GM12878 (cell line): Measurements from ENCODE around the gene UBE2D3. TPM values are rescaled to one million over a fixed set of nuclear protein-coding genes. Genes with fewer than 3 reads are reported as not detected.
A peak's percentile ranks its signal among the peaks of the same experiment; 100 is the strongest.

ENCODE experiments used
- ATAC-seq: fragments of 200-7000 bp; cut with Tn5 transposase; 3 replicates; pipeline ENCODE4 v1.9.1; 2020; ENCODE audit warnings: mild to moderate bottlenecking, moderate library complexity
- BruUV-seq: library from RNA; stranded (reverse); fragments of 400-500 nt; replicated peaks from 2 replicates; lab custom pipeline; 2021; lab: Mats Ljungman, UMichigan
- CTCF ChIA-PET: fragments of 300-600 bp; sonication (Branson Sonifier 250); formaldehyde crosslinking; extraction: SDS; loops from one replicate; lab custom pipeline; 2021; ENCODE audit warnings: inconsistent platforms; lab: Yijun Ruan, JAX
- POLR2A ChIA-PET: fragments of 350-600 bp; formaldehyde crosslinking; extraction: SDS; loops from one replicate; lab custom pipeline; 2021; ENCODE audit warnings: inconsistent platforms; lab: Charles Lee
- RAD21 ChIA-PET: fragments of 300-600 bp; sonication (Branson Sonifier 250); formaldehyde crosslinking; loops from one replicate; lab custom pipeline; 2023; ENCODE audit warnings: antibody characterized with exemption; ENCODE audit not compliant: unreplicated experiment; lab: Charles Lee
- SMC1A ChIA-PET: fragments of 300-600 bp; sonication (Branson Sonifier 250); formaldehyde crosslinking; loops from one replicate; lab custom pipeline; 2023; ENCODE audit not compliant: unreplicated experiment, uncharacterized antibody; lab: Charles Lee
- DNase-seq: peaks from one replicate; pipeline ENCODE4 v3.0.0-alpha.2; 2011; ENCODE audit warnings: low read depth, low spot score
- FAIRE-seq: peaks from 3 replicates; lab custom pipeline; 2011; peaks lifted over from hg19 to GRCh38; lab: Jason Lieb, UNC
- H2AFZ ChIP-seq: 2 replicates; pipeline ENCODE4 v1.6.0; 2011; ENCODE audit warnings: low read depth, low read length, control low read depth; ENCODE audit not compliant: control insufficient read depth
- H3K27ac ChIP-seq: 2 replicates; pipeline ENCODE4 v1.5.1; 2011; ENCODE audit warnings: control low read depth; ENCODE audit not compliant: control insufficient read depth, insufficient read depth
- H3K27me3 ChIP-seq, 2 experiments: replicated peaks in 1 of 2; 2 replicates each; pipeline versions ENCODE4 v1.6.0 to v1.6.1; 2011; ENCODE audit warnings: low read length in 1 of 2; ENCODE audit not compliant: control insufficient read depth in 2 of 2, insufficient read depth in 2 of 2
- H3K36me3 ChIP-seq, 2 experiments: 2 replicates each; pipeline ENCODE4 v1.5.1; 2011; ENCODE audit warnings: low read length in 1 of 2; ENCODE audit not compliant: control insufficient read depth in 2 of 2, insufficient read depth in 2 of 2
- H3K4me1 ChIP-seq: 2 replicates; pipeline ENCODE4 v1.6.1; 2011; ENCODE audit warnings: mild to moderate bottlenecking, low read length, moderate library complexity, mixed read lengths; ENCODE audit not compliant: control insufficient read depth, insufficient read depth
- H3K4me2 ChIP-seq: 2 replicates; pipeline ENCODE4 v1.6.0; 2011; ENCODE audit warnings: control low read depth; ENCODE audit not compliant: control insufficient read depth, insufficient read depth
- H3K4me3 ChIP-seq: fragments of 200-600 bp; sonication (generic); 2 replicates; pipeline ENCODE4 v1.5.1; 2016
- H3K79me2 ChIP-seq: 2 replicates; pipeline ENCODE4 v1.6.0; 2011; ENCODE audit warnings: low read length; ENCODE audit not compliant: control insufficient read depth, insufficient read depth
- H3K9ac ChIP-seq: 2 replicates; pipeline ENCODE4 v1.8.0; 2011; ENCODE audit warnings: low read length, control low read depth, mixed read lengths; ENCODE audit not compliant: control insufficient read depth, insufficient read depth
- H3K9me3 ChIP-seq: replicated peaks from 3 replicates; pipeline ENCODE4 v1.5.1; 2011; ENCODE audit warnings: mild to moderate bottlenecking, low read length; ENCODE audit not compliant: control insufficient read depth, insufficient read depth
- H4K20me1 ChIP-seq: 2 replicates; pipeline ENCODE4 v1.6.0; 2011; ENCODE audit not compliant: control insufficient read depth, insufficient read depth
- CTCF ChIP-seq, 3 experiments: IDR thresholded peaks in 2 of 3; conservative IDR thresholded peaks in 1 of 3; 2 replicates each; pipeline ENCODE4 v1.5.1; 2011; ENCODE audit warnings: low read depth in 3 of 3, low read length in 3 of 3, mild to moderate bottlenecking in 3 of 3, control low read depth in 2 of 3, moderate library complexity in 2 of 3, inconsistent platforms in 1 of 3, mixed read lengths in 1 of 3; ENCODE audit not compliant: control insufficient read depth in 2 of 3, insufficient read depth in 1 of 3; ENCODE audit errors: extremely low read depth in 1 of 3
- EP300 ChIP-seq, 2 experiments: fragments of 150-350 bp in 1 of 2; IDR thresholded peaks; 2 replicates each; pipeline ENCODE4 v1.6.1; 2011 to 2012; ENCODE audit warnings: low read depth in 2 of 2, low read length in 2 of 2, borderline replicate concordance in 1 of 2, improper control_type of control experiment in 1 of 2, inconsistent platforms in 1 of 2; ENCODE audit not compliant: control insufficient read depth in 1 of 2
- IRF4 ChIP-seq: IDR thresholded peaks from 2 replicates; pipeline ENCODE4 v1.6.1; 2011; ENCODE audit warnings: low read depth, low read length
- POLR2AphosphoS5 ChIP-seq: IDR thresholded peaks from 2 replicates; pipeline ENCODE4 v1.6.1; 2011; ENCODE audit warnings: mild to moderate bottlenecking, low read length, inconsistent platforms
- RAD51 ChIP-seq: fragments of 450-650 bp; IDR thresholded peaks from 2 replicates; pipeline ENCODE4 v1.6.1; 2016; ENCODE audit warnings: moderate library complexity, mild to moderate bottlenecking, inconsistent platforms
- REST ChIP-seq: IDR thresholded peaks from 2 replicates; pipeline ENCODE4 v1.6.1; 2012; ENCODE audit warnings: mild to moderate bottlenecking, low read depth, low read length
- WGBS: methylation state at CpG from one replicate; pipeline ENCODE4 v1.1.6; 2016; ENCODE audit warnings: low lambda C conversion rate; ENCODE audit not compliant: insufficient replicate concordance, insufficient coverage; ENCODE audit errors: missing lambda C conversion rate; 5-methylcytosine and 5-hydroxymethylcytosine counted together
- in situ Hi-C: fragments of 300-500 bp; cut with MboI; formaldehyde crosslinking; loops from 9 replicates; pipeline ENCODE4 v1.14.3; 2018; ENCODE audit warnings: mixed read lengths
- intact Hi-C: fragments of 100-400 bp; cut with micrococcal nuclease; formaldehyde crosslinking; loops from one replicate; pipeline ENCODE4 v1.14.2; 2022; ENCODE audit not compliant: unreplicated experiment
- polyA plus RNA-seq, 11 experiments: library from polyadenylated mRNA; depleted of rRNA in 4 of 11; unstranded in 6 of 11; stranded (reverse) in 5 of 11; fragments of >200 nt; fragmentation: Nextera tagmentation in 4 of 11; fragmentation: Illumina TruSeq in 1 of 11; extraction: Ambion mirVana in 4 of 11; extraction: Trizol in 1 of 11; gene quantifications; 1 replicate in 1 of 11; 2 replicates in 10 of 11; pipeline versions ENCODE4 v1.2.1 to v1.2.3, GENCODE V29; 2011 to 2016; ENCODE audit warnings: inconsistent platforms in 2 of 11, missing spikeins in 2 of 11, low read depth in 1 of 11
- total RNA-seq, 4 experiments: library from RNA; depleted of rRNA in 3 of 4; stranded (reverse); fragments of >200 nt in 3 of 4; fragmentation: Illumina TruSeq in 1 of 4; extraction: Trizol in 1 of 4; gene quantifications; 2 replicates each; pipeline versions ENCODE4 v1.2.1 to v1.2.3, GENCODE V29; 2013 to 2021

UBE2D3 gene
- total and polyA plus RNA-seq, 10 of the 15 experiments (the other 5 are each of a cell fraction or from before 2014, with no cell fraction given) = 162 to 572 (median 395) TPM

- intact Hi-C loops (no loop called here), in situ Hi-C loops (loop anchor here (25.0 kb wide), 1 partner anchor 204 kb away; the partner anchor contains the start of gene SLC9B1)
- no peak overlapping the region for H2AFZ ChIP-seq
- no peak for DNase-seq
- BruUV-seq = no TSS peak
- 94% methylated on average over 2 of the region's 2 CpGs for WGBS
- H3K9ac ChIP-seq = no peak overlapping the region
- H3K9me3 ChIP-seq = no peaks in the 10 kb centered on the region
- peaks cover 18% of the 10 kb centered on the region for H3K4me1 ChIP-seq
- H3K27ac ChIP-seq = no peak overlapping the region
- peaks cover 8 to 29% of the 10 kb centered on the region in 2 experiments for H3K36me3 ChIP-seq
- TF ChIP-seq EP300 (IDR thresholded peaks at IDR 0.05; ENCODE audit: borderline replicate concordance in 1 of 2, control insufficient read depth in 1 of 2, low read depth in 2 of 2, low read length in 2 of 2) = no peak
- TF ChIP-seq POLR2AphosphoS5 = peak; percentile 35; the same call in 1 of the 2 replicates
- no peak for TF ChIP-seq IRF4
- no peaks in the 10 kb centered on the region for H3K27me3 ChIP-seq
- ChIA-PET SMC1A (interaction anchor here (1.3 to 2.2 kb wide), 4 partner anchors 9 to 20 kb away, joined by 6 to 8 read pairs (median 8); partner anchors contain the start of gene UBE2D3), RAD21 (interaction anchor here (0.6 kb wide), 1 partner anchor 377 kb away, joined by 3 read pairs; no protein-coding TSS in a partner anchor), POLR2A (interaction anchor here (0.6 kb wide), 1 partner anchor 237 kb away, joined by 3 read pairs; no protein-coding TSS in a partner anchor), CTCF (interaction anchor here (1.2 to 6.8 kb wide), 2 partner anchors 16 to 187 kb away, joined by 3 to 37 read pairs; no protein-coding TSS in a partner anchor)
- H3K4me3 ChIP-seq = no peak overlapping the region
- H4K20me1 ChIP-seq = peaks cover 8% of the 10 kb centered on the region
- peaks cover 77% of the 10 kb centered on the region for H3K79me2 ChIP-seq
- ATAC-seq = no peak
- no peak overlapping the region for H3K4me2 ChIP-seq
- FAIRE-seq = no peak
These were observed 19.3 kb downstream of the UBE2D3 start for GRCh38 chr4:102808009-102808408.

GRCh38 chr4:102807345-102807744 lies 20.0 kb downstream of the UBE2D3 start:
- POLR2A ChIA-PET = interaction anchor here (0.6 to 1.9 kb wide), 4 partner anchors 10 to 238 kb away, joined by 3 to 5 read pairs (median 3); no protein-coding TSS in a partner anchor
- no peak for FAIRE-seq

More at GRCh38 chr4:102807345-102807744, 20.0 kb downstream of the UBE2D3 start:
- intact Hi-C loops (no loop called here), in situ Hi-C loops (loop anchor here (25.0 kb wide), 1 partner anchor 205 kb away; the partner anchor contains the start of gene SLC9B1)
- Histone ChIP-seq H3K4me2 (no peak overlapping the region), H3K79me2 (peaks cover 71% of the 10 kb centered on the region), H4K20me1 (peaks cover 8% of the 10 kb centered on the region), H3K9ac (no peak overlapping the region), H3K4me1 (peaks cover 18% of the 10 kb centered on the region), H3K9me3 (no peaks in the 10 kb centered on the region), H2AFZ (no peak overlapping the region), H3K27me3 (no peaks in the 10 kb centered on the region), H3K4me3 (no peak overlapping the region), H3K27ac (no peak overlapping the region), H3K36me3 (peaks cover 8 to 29% of the 10 kb centered on the region in 2 experiments)
- SMC1A ChIA-PET = interaction anchor here (1.0 to 2.4 kb wide), 6 partner anchors 10 to 66 kb away, joined by 3 to 8 read pairs (median 8); partner anchors contain the start of gene UBE2D3
- peak; percentile 5; the same call in 1 of the 3 replicates for ATAC-seq
- RAD21 ChIA-PET = interaction anchor here (0.6 kb wide), 1 partner anchor 376 kb away, joined by 3 read pairs; no protein-coding TSS in a partner anchor
- TF ChIP-seq RAD51 (peak; percentile 49), CTCF (IDR thresholded peaks at IDR 0.05 in 2 of 3, conservative IDR thresholded peaks at IDR 0.05 in 1 of 3; ENCODE audit: control insufficient read depth in 2 of 3, extremely low read depth in 1 of 3, insufficient read depth in 1 of 3, low read depth in 3 of 3, low read length in 3 of 3) (no peak), REST (no peak)
- BruUV-seq = no TSS peak
- CTCF ChIA-PET = interaction anchor here (0.7 to 1.5 kb wide), 3 partner anchors 14 to 187 kb away, joined by 3 to 4 read pairs (median 3); no protein-coding TSS in a partner anchor
- WGBS = 36% methylated on average over 1 of the region's 1 CpG
- DNase-seq = no peak
